ENCODE data around the gene GGTLC3.
"Not testable (repeated sequence)": the region's sequence is repeated elsewhere in the genome, so short reads cannot be mapped to it uniquely, and the experiment has no call there.

GGTLC3 gene

GRCh38 chr22:18518061-18518460 is at the start of gene GGTLC3:
Gene GGTLC3 (minus strand): TSS chr22:18518161. CDS start chr22:18517897, 264 bp downstream.
- DNase-seq; H3K4me3 ChIP-seq; H3K4me1 ChIP-seq; H3K27me3 ChIP-seq; H3K27ac ChIP-seq; H3K9me3 ChIP-seq; intact Hi-C loops (cut with DNase I; ENCODE audit: low total_unique reads); H3K36me3 ChIP-seq: not testable (repeated sequence)

- H3K4me1 ChIP-seq; DNase-seq; H3K4me3 ChIP-seq; H3K9me3 ChIP-seq; intact Hi-C loops (cut with DNase I; ENCODE audit: low total_unique reads); H3K27me3 ChIP-seq; H3K36me3 ChIP-seq; H3K27ac ChIP-seq: not testable (repeated sequence)
Observed at GRCh38 chr22:18560099-18560974, 42.4 kb upstream of the GGTLC3 start.

GRCh38 chr22:18558939-18559338 is 41.0 kb upstream of the GGTLC3 start:
- H3K27me3 ChIP-seq; H3K36me3 ChIP-seq; H3K27ac ChIP-seq; DNase-seq; H3K9me3 ChIP-seq; H3K4me1 ChIP-seq; intact Hi-C loops (cut with DNase I; ENCODE audit: low total_unique reads); H3K4me3 ChIP-seq: not testable (repeated sequence)

- H3K4me3 ChIP-seq, H3K36me3 ChIP-seq: not testable (repeated sequence)
Observed at GRCh38 chr22:18558516-18558915, 40.6 kb upstream of the GGTLC3 start.

GRCh38 chr22:18554280-18555256 is 36.6 kb upstream of the GGTLC3 start:
- H3K27me3 ChIP-seq; intact Hi-C loops (cut with DNase I; ENCODE audit: low total_unique reads); DNase-seq; H3K9me3 ChIP-seq; H3K36me3 ChIP-seq; H3K4me1 ChIP-seq; H3K27ac ChIP-seq; H3K4me3 ChIP-seq: not testable (repeated sequence)

More at GRCh38 chr22:18558516-18558915, 40.6 kb upstream of the GGTLC3 start:
- H3K27me3 ChIP-seq; intact Hi-C loops (cut with DNase I; ENCODE audit: low total_unique reads); H3K9me3 ChIP-seq; DNase-seq; H3K27ac ChIP-seq; H3K4me1 ChIP-seq: not testable (repeated sequence)

GRCh38 chr22:18552839-18553597 is 35.1 kb upstream of the GGTLC3 start:
- H3K9me3 ChIP-seq; H3K36me3 ChIP-seq; H3K27me3 ChIP-seq; H3K4me1 ChIP-seq; intact Hi-C loops (cut with DNase I; ENCODE audit: low total_unique reads); H3K27ac ChIP-seq; H3K4me3 ChIP-seq; DNase-seq: not testable (repeated sequence)

- H3K4me1 ChIP-seq; H3K4me3 ChIP-seq; H3K27ac ChIP-seq; H3K27me3 ChIP-seq; intact Hi-C loops (cut with DNase I; ENCODE audit: low total_unique reads); H3K9me3 ChIP-seq; DNase-seq; H3K36me3 ChIP-seq: not testable (repeated sequence)
Observed at GRCh38 chr22:18551046-18551445, 33.1 kb upstream of the GGTLC3 start.

- DNase-seq; H3K27ac ChIP-seq; H3K36me3 ChIP-seq; H3K4me3 ChIP-seq; H3K4me1 ChIP-seq; H3K27me3 ChIP-seq; intact Hi-C loops (cut with DNase I; ENCODE audit: low total_unique reads); H3K9me3 ChIP-seq: not testable (repeated sequence)
Observed at GRCh38 chr22:18549458-18550179, 31.7 kb upstream of the GGTLC3 start.

GRCh38 chr22:18544615-18545014 is 26.7 kb upstream of the GGTLC3 start:
- H3K36me3 ChIP-seq; H3K4me1 ChIP-seq; H3K4me3 ChIP-seq; intact Hi-C loops (cut with DNase I; ENCODE audit: low total_unique reads); H3K27me3 ChIP-seq; H3K27ac ChIP-seq; DNase-seq; H3K9me3 ChIP-seq: not testable (repeated sequence)

- intact Hi-C loops (cut with DNase I; ENCODE audit: low total_unique reads); H3K4me1 ChIP-seq; DNase-seq; H3K27me3 ChIP-seq; H3K9me3 ChIP-seq; H3K36me3 ChIP-seq; H3K27ac ChIP-seq; H3K4me3 ChIP-seq: not testable (repeated sequence)
Observed at GRCh38 chr22:18543400-18543799, 25.4 kb upstream of the GGTLC3 start.

- H3K36me3 ChIP-seq; H3K27me3 ChIP-seq; H3K4me1 ChIP-seq; intact Hi-C loops (cut with DNase I; ENCODE audit: low total_unique reads); DNase-seq; H3K4me3 ChIP-seq; H3K27ac ChIP-seq; H3K9me3 ChIP-seq: not testable (repeated sequence)
Observed at GRCh38 chr22:18539994-18540393, 22.0 kb upstream of the GGTLC3 start.

GRCh38 chr22:18534315-18534714 is 16.4 kb upstream of the GGTLC3 start:
- H3K9me3 ChIP-seq; H3K4me1 ChIP-seq; H3K27ac ChIP-seq; DNase-seq; intact Hi-C loops (cut with DNase I; ENCODE audit: low total_unique reads); H3K36me3 ChIP-seq; H3K4me3 ChIP-seq; H3K27me3 ChIP-seq: not testable (repeated sequence)

- intact Hi-C loops (cut with DNase I; ENCODE audit: low total_unique reads); H3K9me3 ChIP-seq; H3K4me1 ChIP-seq; H3K4me3 ChIP-seq; H3K27ac ChIP-seq; DNase-seq; H3K27me3 ChIP-seq; H3K36me3 ChIP-seq: not testable (repeated sequence)
Observed at GRCh38 chr22:18533633-18534032, 15.7 kb upstream of the GGTLC3 start.

Data from tibial artery (tissue), 4 donors.